ENCODE results near the gene SETMAR. TPM values are rescaled to one million over a fixed set of nuclear protein-coding genes. Genes with fewer than 3 reads are reported as not detected.

Gene SETMAR
- total and polyA plus RNA-seq, 2 of the 4 experiments (the other 2 are of a cell fraction) = 12.7 to 18.1 TPM

DNA sequence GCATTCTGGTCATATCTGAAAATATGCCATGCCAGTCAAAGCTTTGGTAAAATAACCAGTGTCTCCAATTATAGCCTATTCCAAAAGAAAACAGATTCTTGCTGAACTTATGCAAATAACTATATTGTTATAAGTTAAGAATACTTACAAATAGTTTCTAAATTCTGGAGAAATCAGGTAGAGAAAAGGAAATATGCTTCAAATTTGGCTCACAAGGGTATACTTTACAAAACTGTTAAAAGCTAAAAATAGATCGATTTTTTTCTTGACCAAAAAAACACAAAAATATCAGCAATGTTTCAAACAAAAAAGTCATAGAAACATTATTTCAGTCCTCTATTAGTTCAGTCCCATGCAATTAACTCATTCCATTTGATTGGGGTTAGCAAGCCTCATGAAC lies 23.7 kb downstream of the SETMAR start:
- H3K23ac ChIP-seq (ENCODE audit: low read depth, low read length) = no peak overlapping the region
- H4K5ac ChIP-seq (ENCODE audit: low read depth, low read length) = no peak overlapping the region
- no peak overlapping the region for H2AFZ ChIP-seq (replicated peaks; ENCODE audit: low read length, poor library complexity)
- intact Hi-C loops (cut with micrococcal nuclease) (no loop called here), in situ Hi-C loops (cut with MboI; ENCODE audit: low sequenced_read_pairs) (no loop called here), dilution Hi-C loops (cut with HindIII; ENCODE audit: low sequenced_read_pairs, unreplicated experiment) (no loop called here)
- no peak overlapping the region for H4K8ac ChIP-seq (ENCODE audit: low read depth in 2 of 2, low read length in 2 of 2)
- no peak overlapping the region for H2AK5ac ChIP-seq (ENCODE audit: low read depth, low read length)
- CTCF ChIA-PET = no interaction called here
- no TSS peak for BruUV-seq (replicated peaks)
- no peak overlapping the region for H4K91ac ChIP-seq (ENCODE audit: insufficient read depth, low read depth, low read length)
- ATAC-seq (ENCODE audit: low read depth) = no peak
- no peak overlapping the region for H2BK20ac ChIP-seq (ENCODE audit: low read depth, low read length)
- POLR2A ChIA-PET (ENCODE audit: unreplicated experiment) = no interaction called here
- H3K4me2 ChIP-seq (ENCODE audit: low read depth, low read length) = no peak overlapping the region
- DNase-seq = no peak
- no peak overlapping the region for H3K4me3 ChIP-seq (ENCODE audit: insufficient read depth, low read depth, low read length)
- H3K4ac ChIP-seq (ENCODE audit: low read depth, low read length) = no peak overlapping the region
- no peaks in the 10 kb centered on the region for H3K36me3 ChIP-seq (ENCODE audit: control insufficient read depth, insufficient read depth, low read length)
- no peak overlapping the region for H3K9ac ChIP-seq (ENCODE audit: low read depth, low read length)
- H3K56ac ChIP-seq (ENCODE audit: extremely low read depth, insufficient read depth, low read length) = no peak overlapping the region
- H3K18ac ChIP-seq (ENCODE audit: low read depth, low read length) = no peak overlapping the region
- no peak overlapping the region for H2BK15ac ChIP-seq (ENCODE audit: low read depth, low read length)
- no peak overlapping the region for H3K14ac ChIP-seq (replicated peaks; ENCODE audit: low read depth, low read length)
- no CpG with 5 or more reads among the region's 1 CpG for WGBS, 2 experiments (ENCODE audit: extremely low coverage in 2 of 2, insufficient read length in 1 of 2)
- H3K4me1 ChIP-seq (ENCODE audit: control insufficient read depth, insufficient read depth, low read length) = peaks cover 7% of the 10 kb centered on the region
- no peaks in the 10 kb centered on the region for H3K27me3 ChIP-seq (ENCODE audit: control insufficient read depth, insufficient read depth, low read length)
- H3K79me1 ChIP-seq (ENCODE audit: low read depth in 1 of 2, low read length in 2 of 2) = no peaks in the 10 kb centered on the region
- H4K20me1 ChIP-seq (ENCODE audit: insufficient read depth, low read length) = no peaks in the 10 kb centered on the region
- no peak overlapping the region for H2BK5ac ChIP-seq (ENCODE audit: low read depth, low read length, poor library complexity, severe bottlenecking)
- TF ChIP-seq BHLHE40 (IDR thresholded peaks at IDR 0.05; ENCODE audit: low read depth, low read length) (no peak), RAD21 (IDR thresholded peaks at IDR 0.05; ENCODE audit: low read length) (no peak), POLR2A (IDR thresholded peaks at IDR 0.05; ENCODE audit: low read depth, low read length) (no peak), FOS (IDR thresholded peaks at IDR 0.05; ENCODE audit: low read depth, low read length) (no peak), CEBPB (IDR thresholded peaks at IDR 0.05; ENCODE audit: low read depth, low read length) (no peak), CHD1 (IDR thresholded peaks at IDR 0.05; ENCODE audit: low read depth, low read length) (no peak), ELK1 (IDR thresholded peaks at IDR 0.05; ENCODE audit: borderline replicate concordance, low read depth, low read length) (no peak), MAFK (IDR thresholded peaks at IDR 0.05; ENCODE audit: low read depth, low read length) (no peak), MXI1 (IDR thresholded peaks at IDR 0.05; ENCODE audit: borderline replicate concordance, low read depth, low read length) (no peak), SMC3 (IDR thresholded peaks at IDR 0.05; ENCODE audit: low read depth, low read length) (no peak)
- TF ChIP-seq, protein P1, sequence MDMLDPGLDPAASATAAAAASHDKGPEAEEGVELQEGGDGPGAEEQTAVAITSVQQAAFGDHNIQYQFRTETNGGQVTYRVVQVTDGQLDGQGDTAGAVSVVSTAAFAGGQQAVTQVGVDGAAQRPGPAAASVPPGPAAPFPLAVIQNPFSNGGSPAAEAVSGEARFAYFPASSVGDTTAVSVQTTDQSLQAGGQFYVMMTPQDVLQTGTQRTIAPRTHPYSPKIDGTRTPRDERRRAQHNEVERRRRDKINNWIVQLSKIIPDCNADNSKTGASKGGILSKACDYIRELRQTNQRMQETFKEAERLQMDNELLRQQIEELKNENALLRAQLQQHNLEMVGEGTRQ (IDR thresholded peaks at IDR 0.05; ENCODE audit: low read depth, low read length) = no peak
- H2BK120ac ChIP-seq (ENCODE audit: low read depth, low read length) = no peak overlapping the region
- no peak overlapping the region for H2AK9ac ChIP-seq (replicated peaks; ENCODE audit: low read depth, low read length, poor library complexity)
- no peak overlapping the region for H3K27ac ChIP-seq (ENCODE audit: insufficient read depth, low read length)
- no peaks in the 10 kb centered on the region for H3K9me3 ChIP-seq (ENCODE audit: control insufficient read depth, insufficient read depth, low read length)
- no peaks in the 10 kb centered on the region for H3K9me1 ChIP-seq (ENCODE audit: insufficient read depth, low read length)

Data from IMR-90 (cell line).